OCI-LY7 (cell line): ENCODE results near the gene MYBBP1A. TPM values are rescaled to one million over a fixed set of nuclear protein-coding genes. Genes with fewer than 3 reads are reported as not detected.
A peak's percentile ranks its signal among the peaks of the same experiment; 100 is the strongest.

ENCODE experiments used
- BruUV-seq: library from RNA; stranded (reverse); fragments of 400-500 nt; replicated peaks from 2 replicates; lab custom pipeline; 2021; lab: Mats Ljungman, UMichigan
- CTCF ChIA-PET: fragments of 300-600 bp; sonication (Branson Sonifier 250); formaldehyde crosslinking; loops from one replicate; lab custom pipeline; 2022; ENCODE audit warnings: antibody characterized with exemption; ENCODE audit not compliant: unreplicated experiment; lab: Charles Lee
- POLR2A ChIA-PET: fragments of 300-600 bp; sonication (Branson Sonifier 250); formaldehyde crosslinking; loops from one replicate; lab custom pipeline; 2022; ENCODE audit warnings: antibody characterized with exemption; lab: Charles Lee
- DNase-seq: peaks from one replicate; pipeline ENCODE4 v3.0.0-alpha.2; 2015; ENCODE audit warnings: low spot score
- H2AFZ ChIP-seq: fragments of 200-600 bp; sonication (generic), shearing (Covaris generic); 2 replicates; pipeline ENCODE4 v1.6.1; 2014; ENCODE audit warnings: mild to moderate bottlenecking, antibody characterized with exemption, low read length, moderate library complexity
- H3K27ac ChIP-seq: fragments of 200-600 bp; sonication (generic); 2 replicates; pipeline ENCODE4 v1.5.1; 2014; ENCODE audit warnings: mixed run types, low read depth, mild to moderate bottlenecking, moderate library complexity, low read length, inconsistent platforms; ENCODE audit not compliant: poor library complexity, severe bottlenecking
- H3K36me3 ChIP-seq: fragments of 200-600 bp; sonication (generic); 2 replicates; pipeline ENCODE4 v1.6.1; 2014; ENCODE audit warnings: mild to moderate bottlenecking, antibody characterized with exemption, low read length, moderate library complexity, mixed read lengths; ENCODE audit not compliant: insufficient read depth
- H3K4me1 ChIP-seq: fragments of 200-600 bp; sonication (generic); 2 replicates; pipeline ENCODE4 v1.5.1; 2014; ENCODE audit warnings: mild to moderate bottlenecking, low read length; ENCODE audit not compliant: insufficient read depth, poor library complexity, severe bottlenecking
- H3K4me2 ChIP-seq: fragments of 200-600 bp; sonication (generic); 2 replicates; pipeline ENCODE4 v1.6.1; 2014; ENCODE audit warnings: mild to moderate bottlenecking, low read length
- H3K4me3 ChIP-seq: fragments of 200-600 bp; sonication (generic); 2 replicates; pipeline ENCODE4 v1.5.1; 2014; ENCODE audit warnings: mild to moderate bottlenecking, low read depth, low read length; ENCODE audit not compliant: poor library complexity, severe bottlenecking
- H3K79me2 ChIP-seq: fragments of 200-600 bp; sonication (generic); 2 replicates; pipeline ENCODE4 v1.6.1; 2016; ENCODE audit warnings: low read depth, mild to moderate bottlenecking, low read length, moderate library complexity, mixed read lengths; ENCODE audit not compliant: insufficient read depth
- H3K9me2 ChIP-seq: fragments of 200-600 bp; sonication (generic); 2 replicates; pipeline ENCODE4 v1.6.1; 2016; ENCODE audit warnings: mild to moderate bottlenecking, low read length, mixed read lengths; ENCODE audit not compliant: insufficient read depth
- H3K9me3 ChIP-seq: fragments of 200-600 bp; sonication (generic); 2 replicates; pipeline ENCODE4 v1.6.1; 2014; ENCODE audit warnings: mild to moderate bottlenecking, mixed run types, low read length, mixed read lengths
- H4K20me1 ChIP-seq: fragments of 200-600 bp; sonication (generic); 2 replicates; pipeline ENCODE4 v1.6.1; 2014; ENCODE audit warnings: mild to moderate bottlenecking, antibody characterized with exemption, low read length, moderate library complexity, mixed read lengths; ENCODE audit not compliant: insufficient read depth
- EZH2phosphoT487 ChIP-seq: fragments of 200-600 bp; sonication (generic); IDR thresholded peaks from 2 replicates; pipeline ENCODE4 v1.6.1; 2018; ENCODE audit warnings: low read depth, borderline replicate concordance, mild to moderate bottlenecking, mixed run types, antibody characterized with exemption, low read length, moderate library complexity, mixed read lengths
- intact Hi-C: fragments of 100-400 bp; cut with micrococcal nuclease; formaldehyde crosslinking; loops from one replicate; pipeline ENCODE4 v1.10.0; 2022; ENCODE audit not compliant: unreplicated experiment
- total RNA-seq, 2 experiments: library from RNA; depleted of rRNA in 1 of 2; stranded (reverse); fragments of >200 nt in 1 of 2; shearing (Covaris generic) in 1 of 2; gene quantifications; 2 replicates each; pipeline ENCODE4 v1.2.3, GENCODE V29; 2014 to 2022
- TF ChIP-seq, protein P1 (sequence below): fragments of 200-600 bp; sonication (generic); conservative IDR thresholded peaks from 2 replicates; pipeline ENCODE4 v1.5.1; 2014; ENCODE audit warnings: mild to moderate bottlenecking, antibody characterized with exemption, low read length, moderate library complexity, mixed read lengths

Gene MYBBP1A
- total RNA-seq, 2 experiments from 2014 or later = 131 to 142 TPM

DNA sequence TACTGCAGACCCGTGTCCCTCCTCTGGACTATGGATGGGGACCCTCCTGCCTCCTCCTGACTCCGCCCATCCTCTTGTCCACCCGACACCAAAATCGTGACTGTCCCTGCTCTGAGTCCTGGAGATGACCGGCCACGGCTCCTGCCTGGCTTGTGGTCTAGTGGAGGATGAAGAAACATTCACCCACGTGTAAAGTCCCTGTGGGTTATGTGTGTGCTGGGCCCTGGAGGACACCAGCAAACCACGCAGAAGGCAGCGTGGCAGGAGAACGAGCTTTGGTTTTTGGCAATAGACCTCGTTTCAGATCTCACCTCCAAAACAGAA, 44.6 kb downstream of the MYBBP1A start:
- Histone ChIP-seq H2AFZ (no peak overlapping the region), H3K36me3 (no peaks in the 10 kb centered on the region), H3K4me3 (no peak overlapping the region), H3K4me2 (no peak overlapping the region), H3K9me2 (no peaks in the 10 kb centered on the region), H3K4me1 (peaks cover 13% of the 10 kb centered on the region), H3K27ac (no peak overlapping the region), H3K9me3 (no peaks in the 10 kb centered on the region), H4K20me1 (no peaks in the 10 kb centered on the region), H3K79me2 (no peaks in the 10 kb centered on the region)
- POLR2A ChIA-PET = no interaction called here
- BruUV-seq = no TSS peak
- no peak for DNase-seq
- TF ChIP-seq EZH2phosphoT487 = no peak
- TF ChIP-seq, protein P1, sequence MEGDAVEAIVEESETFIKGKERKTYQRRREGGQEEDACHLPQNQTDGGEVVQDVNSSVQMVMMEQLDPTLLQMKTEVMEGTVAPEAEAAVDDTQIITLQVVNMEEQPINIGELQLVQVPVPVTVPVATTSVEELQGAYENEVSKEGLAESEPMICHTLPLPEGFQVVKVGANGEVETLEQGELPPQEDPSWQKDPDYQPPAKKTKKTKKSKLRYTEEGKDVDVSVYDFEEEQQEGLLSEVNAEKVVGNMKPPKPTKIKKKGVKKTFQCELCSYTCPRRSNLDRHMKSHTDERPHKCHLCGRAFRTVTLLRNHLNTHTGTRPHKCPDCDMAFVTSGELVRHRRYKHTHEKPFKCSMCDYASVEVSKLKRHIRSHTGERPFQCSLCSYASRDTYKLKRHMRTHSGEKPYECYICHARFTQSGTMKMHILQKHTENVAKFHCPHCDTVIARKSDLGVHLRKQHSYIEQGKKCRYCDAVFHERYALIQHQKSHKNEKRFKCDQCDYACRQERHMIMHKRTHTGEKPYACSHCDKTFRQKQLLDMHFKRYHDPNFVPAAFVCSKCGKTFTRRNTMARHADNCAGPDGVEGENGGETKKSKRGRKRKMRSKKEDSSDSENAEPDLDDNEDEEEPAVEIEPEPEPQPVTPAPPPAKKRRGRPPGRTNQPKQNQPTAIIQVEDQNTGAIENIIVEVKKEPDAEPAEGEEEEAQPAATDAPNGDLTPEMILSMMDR = no peak
- intact Hi-C loops = no loop called here
- CTCF ChIA-PET = interaction anchor here (0.5 kb wide), 1 partner anchor 26 kb away, joined by 7 read pairs; no protein-coding TSS in a partner anchor

DNA sequence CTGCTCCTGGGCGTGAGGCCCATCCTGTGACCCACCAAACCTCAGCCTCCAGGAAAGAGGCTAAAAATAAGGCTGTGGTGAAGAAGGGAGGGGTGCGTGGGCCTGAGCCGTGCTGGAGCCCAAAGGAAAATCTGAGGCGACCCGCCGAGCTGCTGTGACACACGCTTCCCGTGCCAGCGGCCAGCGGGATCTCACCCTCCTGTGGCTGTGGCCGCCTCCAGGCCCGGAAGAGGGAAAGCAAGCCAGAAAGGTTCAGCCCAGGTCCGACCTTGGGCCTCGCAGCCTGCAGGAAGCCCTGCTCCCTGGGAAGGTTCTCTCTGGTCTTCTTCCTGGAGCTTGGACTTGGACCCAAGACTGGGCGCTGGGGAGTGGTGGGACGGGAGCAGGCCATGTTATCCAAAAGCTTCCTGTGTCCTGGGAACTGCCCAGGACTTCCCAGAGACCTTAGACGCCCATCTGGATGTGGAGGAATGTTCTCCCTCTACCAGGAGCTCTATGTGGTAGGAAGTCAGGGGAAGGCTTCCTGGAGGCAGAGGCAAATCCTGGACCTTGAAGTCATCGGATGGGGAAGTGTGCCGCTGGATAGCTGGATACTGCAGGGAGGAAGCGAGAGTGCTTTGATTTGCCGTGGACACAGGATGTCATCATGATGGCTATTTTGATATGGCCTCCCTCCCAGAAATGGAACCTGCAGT, 45.1 kb downstream of the MYBBP1A start:
- H3K4me1 ChIP-seq = peaks cover 13% of the 10 kb centered on the region
- no peak for TF ChIP-seq EZH2phosphoT487
- TF ChIP-seq, protein P1 = no peak
- H3K4me2 ChIP-seq = no peak overlapping the region
- H3K9me2 ChIP-seq = no peaks in the 10 kb centered on the region
- no peaks in the 10 kb centered on the region for H4K20me1 ChIP-seq
- no peaks in the 10 kb centered on the region for H3K36me3 ChIP-seq
- no peak for DNase-seq
- no peak overlapping the region for H3K27ac ChIP-seq
- intact Hi-C loops = no loop called here
- no peaks in the 10 kb centered on the region for H3K79me2 ChIP-seq
- H3K9me3 ChIP-seq = no peaks in the 10 kb centered on the region
- H3K4me3 ChIP-seq = no peak overlapping the region
- ChIA-PET CTCF (interaction anchor here (0.5 to 1.1 kb wide), 2 partner anchors 13 to 25 kb away, joined by 3 to 7 read pairs; no protein-coding TSS in a partner anchor), POLR2A (no interaction called here)
- H2AFZ ChIP-seq = no peak overlapping the region
- BruUV-seq = no TSS peak

DNA sequence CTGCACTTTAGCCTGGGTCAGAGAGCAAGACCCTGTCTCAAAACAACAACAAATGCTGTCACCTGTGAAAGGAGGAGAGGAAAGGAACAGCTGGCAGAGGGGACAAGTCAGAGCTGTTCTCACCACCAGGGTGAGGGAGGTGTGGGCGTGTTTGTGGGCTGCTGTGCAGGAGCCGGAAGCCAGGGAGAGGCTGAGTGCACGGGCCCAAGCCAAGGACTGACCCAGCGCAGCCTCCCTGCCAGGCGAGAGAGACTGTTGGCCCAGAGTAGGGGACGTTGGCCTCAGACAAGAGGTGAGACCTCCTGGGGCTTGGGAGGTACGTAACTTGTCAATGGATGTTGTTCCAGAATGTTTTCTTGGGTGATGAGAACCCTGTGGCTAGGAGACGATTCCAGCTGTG, 45.8 kb downstream of the MYBBP1A start:
- Histone ChIP-seq H3K79me2 (no peaks in the 10 kb centered on the region), H2AFZ (no peak overlapping the region), H3K36me3 (no peaks in the 10 kb centered on the region), H3K9me3 (no peaks in the 10 kb centered on the region), H3K4me2 (no peak overlapping the region), H3K4me1 (peaks cover 18% of the 10 kb centered on the region), H3K27ac (no peak overlapping the region), H3K4me3 (no peak overlapping the region), H3K9me2 (no peaks in the 10 kb centered on the region), H4K20me1 (no peaks in the 10 kb centered on the region)
- CTCF ChIA-PET = interaction anchor here (1.1 kb wide), 1 partner anchor 14 kb away, joined by 3 read pairs; no protein-coding TSS in a partner anchor
- no peak for TF ChIP-seq EZH2phosphoT487
- TF ChIP-seq, protein P1 = no peak
- intact Hi-C loops = no loop called here
- BruUV-seq = no TSS peak
- POLR2A ChIA-PET = no interaction called here
- DNase-seq = peak; percentile 39
